Pulmonary artery endothelial cell (primary cell): Measurements from ENCODE around the gene LGALS7B. TPM values are rescaled to one million over a fixed set of nuclear protein-coding genes. Genes with fewer than 3 reads are reported as not detected.
"Not testable (repeated sequence)": the region's sequence is repeated elsewhere in the genome, so short reads cannot be mapped to it uniquely, and the experiment has no call there.

Source experiments
- DNase-seq: peaks from one replicate; pipeline ENCODE4 v3.0.0-alpha.2; 2011; ENCODE audit warnings: low read depth, low spot score
- total RNA-seq: library from RNA; depleted of rRNA; stranded (reverse); fragments of >200 nt; gene quantifications from 2 replicates; pipeline ENCODE4 v1.2.3, GENCODE V29; 2014

The LGALS7B gene
- total RNA-seq, 1 donor from 2014 or later, result not detected

DNA sequence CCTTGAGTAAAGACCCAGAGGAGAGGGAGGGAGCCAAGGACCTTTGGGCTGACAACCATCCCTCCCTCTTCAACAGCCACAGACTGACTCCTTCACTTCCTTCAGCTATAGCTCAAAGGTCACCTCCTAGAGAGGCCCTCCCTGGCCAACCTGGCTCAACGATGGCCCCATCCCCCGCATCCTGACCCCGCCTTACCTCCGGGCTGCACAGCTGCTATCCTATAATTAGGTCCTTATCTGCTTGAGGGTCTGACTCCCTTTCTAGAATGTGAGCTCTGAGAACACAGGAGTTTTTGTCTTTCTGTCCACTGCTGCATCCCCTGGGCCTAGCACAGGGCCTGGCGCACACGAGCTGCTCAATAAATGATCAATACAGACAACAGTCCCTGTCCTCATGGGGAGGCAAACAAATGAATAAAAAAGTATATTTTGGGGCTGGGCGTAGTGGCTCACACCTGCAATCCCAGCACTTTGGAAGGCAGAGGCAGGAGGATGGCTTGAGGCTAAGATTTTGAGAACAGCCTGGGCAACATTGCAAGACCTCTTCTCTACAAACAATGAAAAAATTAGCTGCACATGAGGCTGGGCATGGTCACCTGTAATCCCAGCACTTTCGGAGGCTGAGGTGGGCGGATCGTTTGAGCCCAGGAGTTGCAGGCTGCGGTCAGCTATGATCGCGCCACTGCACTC, 30.4 kb downstream of the LGALS7B start:
- no peak for DNase-seq

DNA sequence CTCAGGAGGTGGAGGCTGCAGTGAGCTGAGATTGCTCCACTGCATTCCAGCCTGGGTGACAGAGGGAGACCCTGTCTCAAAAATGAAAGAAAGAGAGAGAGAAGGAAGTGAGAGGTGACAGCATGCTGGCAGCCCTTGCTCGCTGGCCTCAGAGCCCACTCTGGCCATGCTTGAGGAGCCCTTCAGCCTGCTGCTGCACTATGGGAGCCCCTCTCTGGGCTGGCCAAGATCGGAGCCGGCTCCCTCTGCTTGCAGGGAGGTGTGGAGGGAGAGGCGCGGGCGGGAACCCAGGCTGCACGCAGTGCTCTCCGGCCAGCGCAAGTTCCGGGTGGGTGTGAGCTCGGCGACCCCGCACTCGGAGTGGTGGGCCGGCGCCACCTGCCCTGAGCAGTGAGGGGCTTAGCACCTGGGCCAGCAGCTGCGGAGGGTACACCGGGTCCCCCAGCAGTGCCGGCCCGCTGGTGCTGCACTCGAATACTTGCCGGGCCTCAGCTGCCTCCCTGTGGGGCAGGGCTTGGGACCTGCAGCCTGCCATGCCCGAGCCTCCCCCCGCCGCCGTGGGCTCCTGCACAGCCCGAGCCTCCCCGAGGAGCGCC, 32.3 kb downstream of the LGALS7B start:
- DNase-seq, result not testable (repeated sequence)

DNA sequence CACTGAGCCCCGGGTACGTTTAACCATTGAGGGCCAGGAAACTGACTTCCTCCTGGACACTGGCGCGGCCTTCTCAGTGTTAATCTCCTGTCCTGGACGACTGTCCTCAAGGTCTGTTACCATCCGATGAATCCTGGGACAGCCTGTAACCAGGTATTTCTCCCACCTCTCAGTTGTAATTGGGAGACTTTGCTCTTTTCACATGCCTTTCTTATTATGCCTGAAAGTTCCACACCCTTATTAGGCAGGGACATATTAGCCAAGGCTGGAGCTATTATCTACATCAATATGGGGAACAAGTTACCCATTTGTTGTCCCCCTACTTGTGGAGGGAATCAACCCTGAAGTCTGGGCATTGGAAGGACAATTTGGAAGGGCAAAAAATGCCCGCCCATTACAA, 36.9 kb downstream of the LGALS7B start:
- DNase-seq, result not testable (repeated sequence)

DNA sequence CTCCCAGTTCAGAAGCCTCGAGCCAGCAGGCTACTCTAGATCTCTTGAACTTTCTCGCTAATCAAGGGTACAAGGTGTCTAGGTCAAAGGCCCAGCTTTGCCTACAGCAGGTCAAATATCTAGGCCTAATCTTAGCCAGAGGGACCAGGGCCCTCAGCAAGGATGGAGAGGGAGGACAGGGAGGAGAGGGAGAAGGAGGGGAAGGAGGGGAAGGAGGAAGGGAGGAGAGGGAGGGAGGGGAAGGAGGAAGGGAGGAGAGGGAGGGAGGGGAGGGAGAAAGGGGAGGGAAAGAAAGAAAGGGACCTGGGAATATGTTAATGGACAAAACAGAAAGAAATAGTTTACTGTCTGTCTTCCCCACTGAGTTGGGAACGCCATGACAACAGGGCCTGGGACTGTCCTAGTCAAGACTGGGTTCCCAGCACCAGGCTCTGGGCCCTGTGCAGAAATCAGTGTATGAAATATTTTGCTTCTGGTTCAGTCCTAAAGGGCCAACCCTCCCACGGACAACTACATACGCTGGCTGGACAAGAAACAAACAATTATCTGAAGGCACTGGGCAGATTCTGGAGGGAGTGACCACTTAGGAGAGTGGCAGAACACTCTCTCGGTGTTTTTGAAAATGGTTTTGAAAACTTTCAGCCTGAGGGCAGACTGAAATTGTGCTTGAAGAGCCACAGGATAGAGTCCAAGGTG, 38.0 kb downstream of the LGALS7B start:
- DNase-seq, result no peak

DNA sequence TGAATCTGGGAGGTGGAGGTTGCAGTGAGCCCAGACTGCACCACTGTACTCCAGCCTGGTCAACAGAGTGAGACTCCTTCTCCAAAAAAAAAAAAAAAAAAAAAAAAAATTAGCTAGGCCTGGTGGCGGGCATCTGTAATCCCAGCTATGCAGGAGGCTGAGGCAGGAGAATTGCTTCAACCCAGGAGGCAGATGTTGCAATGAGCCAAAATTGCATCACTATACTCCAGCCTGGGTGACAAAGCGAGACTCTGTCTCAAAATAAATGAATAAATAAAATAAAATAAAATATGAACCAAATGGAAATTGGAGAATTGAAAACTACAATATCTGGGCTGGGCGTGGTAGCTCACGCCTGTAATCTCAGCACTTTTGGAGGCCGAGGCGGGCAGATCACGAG, 40.2 kb downstream of the LGALS7B start:
- DNase-seq, result not testable (repeated sequence)

DNA sequence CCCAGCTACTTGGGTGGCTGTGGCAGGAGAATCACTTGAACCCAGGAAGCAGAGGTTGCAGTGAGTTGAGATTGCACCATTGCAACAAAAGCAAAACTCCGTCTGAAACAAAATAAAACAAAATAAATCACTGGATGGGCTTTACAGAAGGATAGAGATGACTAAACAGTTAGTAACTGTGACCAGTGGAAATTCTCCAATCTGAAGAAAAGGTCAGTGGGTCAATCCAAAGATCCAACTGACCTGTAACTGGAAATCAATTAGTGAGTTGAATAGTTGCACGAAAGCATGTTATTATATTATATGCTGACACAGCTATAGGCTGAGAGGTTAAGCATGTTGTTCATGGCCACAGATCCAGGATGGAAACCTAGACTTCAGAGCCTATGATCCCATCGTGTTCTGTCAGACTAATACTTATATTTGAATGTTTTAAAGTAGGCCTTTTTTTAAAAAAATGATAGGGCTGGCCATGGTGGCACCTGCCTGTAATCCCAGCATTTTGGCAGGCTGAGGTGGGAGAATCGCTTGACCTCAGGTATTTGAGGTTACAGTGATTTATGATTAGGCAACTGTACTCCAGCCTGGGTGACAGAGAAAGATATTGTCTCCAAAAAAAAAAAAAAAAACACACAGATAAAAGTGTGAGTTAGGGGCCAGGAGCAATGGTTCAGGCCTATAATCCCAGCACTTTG, 41.2 kb downstream of the LGALS7B start:
- no peak for DNase-seq

DNA sequence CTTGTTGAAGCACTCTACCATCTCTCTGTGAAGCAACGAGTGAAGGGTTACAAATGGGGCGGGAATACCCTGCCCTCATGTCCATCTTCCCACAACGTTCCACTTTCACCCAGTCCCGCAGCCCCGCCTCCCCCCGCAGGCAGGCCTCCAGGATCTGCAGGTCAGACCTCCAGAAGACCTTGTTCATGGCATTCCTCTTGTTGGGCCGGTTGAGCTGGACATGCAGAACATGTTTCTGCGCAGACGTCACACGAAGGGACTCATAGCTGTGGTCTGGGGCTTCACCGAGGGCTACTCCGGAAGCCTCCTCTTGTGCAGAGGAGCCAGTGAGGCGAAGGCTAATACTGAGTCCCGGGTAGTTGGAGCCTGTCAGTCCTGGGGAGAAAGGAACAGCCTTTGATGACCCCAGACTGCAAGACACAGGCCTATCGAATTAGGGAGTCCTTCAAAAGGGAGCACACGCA, 42.2 kb downstream of the LGALS7B start:
- no peak for DNase-seq

DNA sequence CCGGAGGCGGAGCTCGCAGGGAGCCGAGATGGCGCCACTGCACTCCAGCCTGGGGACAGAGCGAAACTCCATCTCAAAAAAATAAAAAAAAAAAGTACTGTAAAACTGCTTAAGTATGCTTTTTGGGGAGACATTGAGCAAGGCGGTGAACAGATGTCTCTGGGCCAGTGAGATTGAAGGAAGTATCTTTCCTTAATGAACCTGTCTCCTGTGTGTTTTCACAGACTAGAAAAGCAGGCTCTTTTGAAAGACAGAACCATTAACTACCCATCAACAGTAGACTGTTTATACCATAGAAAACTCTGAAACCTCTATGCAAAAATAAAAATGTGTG, 44.1 kb downstream of the LGALS7B start:
- DNase-seq, result no peak

DNA sequence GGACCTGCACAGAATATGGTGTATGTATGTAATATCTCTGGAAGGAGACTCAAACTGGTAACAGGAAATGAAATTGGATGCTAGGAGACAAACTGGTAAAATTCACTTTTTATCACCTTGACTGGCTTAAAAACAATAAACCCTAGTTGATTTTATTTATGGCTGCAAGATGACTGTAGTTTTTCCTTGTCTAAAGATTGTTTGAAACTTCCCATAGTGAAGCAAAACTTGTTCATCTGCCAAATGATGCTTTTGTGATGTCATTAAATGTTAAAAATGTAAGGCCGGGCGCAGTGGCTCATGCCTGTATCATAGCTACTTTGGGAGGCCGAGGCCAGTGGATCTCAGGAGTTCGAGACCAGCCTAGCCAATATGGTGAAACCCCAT, 45.1 kb downstream of the LGALS7B start:
- DNase-seq, result no peak

DNA sequence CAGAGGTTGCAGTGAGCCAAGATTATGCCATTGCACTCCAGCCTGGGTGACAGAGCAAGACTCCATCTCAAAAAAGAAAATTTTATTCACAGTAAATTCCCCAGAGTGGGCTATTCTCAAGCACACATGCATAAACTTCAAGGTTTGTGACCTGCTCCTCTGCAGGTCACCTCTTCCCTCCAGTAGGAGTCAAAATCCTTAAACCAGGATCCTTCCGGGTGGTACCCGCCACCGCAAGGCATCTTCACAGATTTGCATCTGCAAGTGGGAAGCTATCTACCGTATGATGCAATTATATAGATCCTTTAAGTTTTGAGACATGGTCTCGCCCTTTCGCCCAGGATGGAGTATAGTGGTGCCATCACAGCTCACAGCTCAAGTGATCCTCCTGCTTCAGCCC, 45.6 kb downstream of the LGALS7B start:
- no peak for DNase-seq

DNA sequence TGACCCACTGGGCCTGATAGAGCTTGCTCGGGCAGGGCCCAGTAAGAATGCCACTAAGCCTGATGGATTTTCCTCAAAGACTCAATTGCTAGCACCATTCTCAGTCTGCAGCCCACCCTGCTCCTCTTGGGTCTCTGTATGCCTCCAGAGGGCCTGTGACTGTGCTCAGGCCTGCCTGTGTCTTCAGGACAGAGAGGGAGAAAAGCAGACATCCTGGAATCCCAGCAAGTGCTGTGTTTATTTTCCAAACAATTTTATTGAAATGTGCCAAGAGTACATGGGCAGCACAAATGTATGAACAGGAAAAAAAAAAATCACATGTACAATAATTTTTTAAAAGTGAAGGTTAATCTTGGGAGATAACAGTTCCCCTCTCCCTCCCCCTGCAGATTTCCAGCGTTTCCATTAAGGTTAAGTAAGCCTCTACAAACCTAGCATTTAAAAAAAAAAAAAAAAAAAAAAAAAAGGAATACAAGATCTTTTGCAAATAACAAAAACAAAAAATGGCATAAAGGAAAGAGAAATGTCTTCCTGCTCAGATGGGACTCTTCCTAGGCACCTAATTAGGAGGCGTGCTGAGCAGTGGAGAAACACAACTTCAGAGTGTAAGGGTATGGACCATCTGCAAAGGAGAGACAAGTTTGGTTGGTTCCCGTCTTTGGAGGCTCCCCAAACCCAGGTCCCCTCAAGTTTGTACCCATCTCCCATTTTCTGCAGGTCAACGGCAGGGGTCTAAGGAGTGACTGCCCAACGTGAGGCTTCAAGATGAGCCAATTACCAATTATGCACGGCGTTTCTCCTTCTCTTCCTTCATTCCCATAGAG, 47.4 kb downstream of the LGALS7B start:
- no peak for DNase-seq

DNA sequence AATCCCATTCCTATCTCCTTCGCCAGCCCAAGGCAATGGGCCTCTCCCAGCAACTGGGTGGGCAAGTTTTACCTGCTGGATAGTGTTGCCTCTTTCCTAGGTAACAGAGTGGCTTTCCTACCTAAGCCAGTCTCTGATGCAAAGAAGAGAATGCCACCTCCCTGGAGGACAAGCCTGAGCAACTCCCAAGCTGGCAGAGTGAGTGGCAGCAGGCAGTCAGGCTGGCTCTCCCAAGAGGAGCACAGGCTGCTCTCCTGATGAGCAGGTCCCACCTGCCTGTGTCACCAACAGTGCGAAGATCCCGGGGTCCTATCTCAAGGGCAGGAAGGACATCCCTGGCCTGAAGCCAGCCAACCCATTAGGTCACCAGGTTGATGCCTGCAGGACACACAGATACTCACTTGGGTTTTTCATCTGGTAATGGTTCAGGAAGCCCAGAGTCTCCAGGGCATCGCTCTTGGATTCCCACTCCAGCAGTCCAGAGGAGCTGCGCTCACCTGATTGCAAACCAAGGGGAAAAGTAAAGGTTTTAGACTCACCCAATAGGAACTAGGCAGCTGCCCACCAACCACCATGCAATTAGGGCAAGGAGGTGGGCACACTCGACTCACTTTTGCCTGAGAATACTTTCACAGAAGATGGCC, 48.1 kb downstream of the LGALS7B start:
- no peak for DNase-seq

DNA sequence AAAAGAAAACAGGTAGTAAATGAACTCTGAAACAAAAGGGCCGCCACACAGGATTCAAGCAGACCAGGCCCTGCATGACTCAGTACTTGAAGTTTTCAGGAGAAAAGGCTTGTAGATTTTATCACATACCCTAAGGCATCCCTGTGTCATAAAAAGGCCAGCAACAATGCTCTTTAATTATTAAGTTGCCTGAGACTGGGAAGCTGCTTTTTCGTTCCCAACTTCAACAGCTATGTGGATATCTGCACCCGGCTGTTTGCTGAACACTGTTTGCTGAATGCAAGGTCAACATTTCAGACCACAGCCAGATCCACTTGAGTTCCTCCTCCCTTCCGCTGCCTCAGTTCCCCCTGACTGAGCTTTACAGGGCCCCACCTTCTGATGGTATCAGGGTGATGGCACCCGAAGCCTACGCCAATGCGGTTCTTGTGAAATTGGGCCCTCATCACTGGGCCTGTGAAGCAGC, 48.7 kb downstream of the LGALS7B start:
- DNase-seq, result no peak

DNA sequence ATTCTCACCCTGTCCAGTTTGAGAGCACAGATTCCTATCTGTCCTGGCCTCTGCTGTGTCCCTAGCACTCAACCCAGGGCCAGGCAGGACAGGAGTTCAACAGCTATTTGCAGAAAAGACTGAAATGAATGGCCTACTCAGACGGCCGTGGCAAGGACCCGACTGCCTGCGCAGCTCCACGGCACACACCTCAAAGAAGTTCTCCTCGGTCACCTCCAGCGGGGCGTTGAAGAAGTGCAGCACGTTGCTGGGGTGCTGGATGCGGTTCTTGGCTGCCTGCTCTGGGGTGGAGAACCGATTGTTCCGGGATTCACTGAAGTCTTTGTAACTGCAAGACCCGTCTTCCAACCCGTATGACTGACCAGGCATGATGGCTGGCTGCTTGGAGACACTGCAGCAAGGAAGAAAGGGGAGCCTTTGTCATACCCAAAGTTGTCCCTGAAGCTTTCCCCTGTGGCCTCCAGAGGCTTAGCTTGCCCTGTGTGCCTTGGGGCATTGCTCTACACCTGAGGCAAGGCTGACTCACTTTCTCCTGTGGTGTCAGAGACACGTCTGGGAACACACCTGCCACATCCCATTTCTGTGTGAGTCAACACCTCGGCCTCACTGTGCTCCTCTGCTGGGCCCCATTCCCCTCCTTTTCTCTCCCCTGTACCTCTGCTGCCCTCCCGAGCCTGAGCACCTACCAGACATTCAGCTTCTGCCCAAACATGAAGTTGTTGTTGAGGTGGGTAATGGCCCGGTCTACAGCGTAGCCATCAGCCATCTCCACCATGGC, 49.4 kb downstream of the LGALS7B start:
- no peak for DNase-seq

DNA sequence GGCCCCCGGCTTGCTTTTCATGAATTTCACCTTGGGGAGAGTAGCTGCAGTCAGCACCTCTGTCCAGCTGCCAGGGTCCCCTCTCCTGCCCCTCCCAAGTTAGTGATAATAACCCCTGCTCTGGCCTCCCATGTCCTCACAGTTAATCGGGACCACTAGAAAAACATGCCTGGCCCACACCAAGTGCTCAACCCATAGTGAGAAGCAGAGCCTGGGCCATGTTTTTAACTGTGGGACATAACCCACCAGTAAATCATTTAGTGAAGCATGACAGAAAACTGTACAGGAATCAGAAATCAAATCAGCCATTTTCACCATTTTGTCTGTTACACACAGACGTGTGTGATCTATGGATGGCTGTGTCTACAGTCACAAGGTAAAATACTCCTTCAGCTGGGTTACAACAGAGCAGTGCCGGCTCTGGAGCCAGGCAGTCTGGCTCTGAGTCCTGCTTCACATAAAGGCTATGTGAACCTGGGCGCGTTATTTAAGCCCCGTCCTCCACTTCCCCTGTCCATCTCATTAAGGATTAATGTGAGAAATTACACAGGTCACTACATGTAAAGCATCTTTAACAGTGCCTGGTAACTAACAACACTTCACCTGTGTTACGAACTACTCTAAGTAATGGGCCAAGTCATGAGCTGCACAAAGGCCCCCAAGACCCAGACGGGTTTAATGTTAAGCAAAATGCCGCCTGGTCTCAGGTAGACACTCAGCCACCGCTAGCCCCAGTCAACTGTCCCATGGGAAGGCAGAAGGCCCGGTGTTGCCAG, 50.2 kb downstream of the LGALS7B start:
- DNase-seq, result no peak

DNA sequence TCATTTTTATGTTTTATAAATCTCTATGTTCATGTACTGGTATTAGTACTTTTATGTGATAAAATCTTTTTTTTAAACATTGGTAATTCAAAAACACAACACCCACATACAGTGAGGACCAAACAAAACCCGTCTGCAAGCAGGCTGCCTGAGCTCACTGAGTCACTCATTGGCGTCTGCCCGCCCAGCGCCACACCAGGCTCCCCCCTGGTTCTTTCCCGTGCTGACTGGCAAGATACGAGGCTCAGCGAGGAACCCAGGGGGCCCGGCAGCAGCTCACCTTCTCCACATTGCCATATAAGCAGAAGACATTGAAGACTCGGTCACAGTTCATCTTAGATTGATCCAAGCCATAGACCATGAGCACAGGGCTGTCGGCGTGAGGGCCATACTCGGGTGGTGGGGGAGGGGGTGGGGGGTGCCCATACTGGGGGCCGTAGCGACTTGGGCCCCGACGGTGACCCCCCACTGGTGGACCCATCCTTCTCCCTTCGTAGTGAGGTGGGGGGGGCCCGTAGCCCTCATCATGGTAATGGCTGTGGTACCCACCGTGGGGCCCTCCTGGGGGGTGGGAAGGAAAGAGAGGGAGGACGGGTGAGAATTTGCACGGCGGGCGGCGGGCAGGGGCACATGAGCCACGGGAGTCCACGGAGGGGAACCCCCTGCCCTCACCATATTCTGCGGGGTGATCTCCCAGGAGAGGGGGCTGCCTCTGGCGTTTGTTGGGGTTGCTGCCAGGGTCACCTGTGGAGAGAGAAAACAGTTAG, 51.0 kb downstream of the LGALS7B start:
- no peak for DNase-seq

DNA sequence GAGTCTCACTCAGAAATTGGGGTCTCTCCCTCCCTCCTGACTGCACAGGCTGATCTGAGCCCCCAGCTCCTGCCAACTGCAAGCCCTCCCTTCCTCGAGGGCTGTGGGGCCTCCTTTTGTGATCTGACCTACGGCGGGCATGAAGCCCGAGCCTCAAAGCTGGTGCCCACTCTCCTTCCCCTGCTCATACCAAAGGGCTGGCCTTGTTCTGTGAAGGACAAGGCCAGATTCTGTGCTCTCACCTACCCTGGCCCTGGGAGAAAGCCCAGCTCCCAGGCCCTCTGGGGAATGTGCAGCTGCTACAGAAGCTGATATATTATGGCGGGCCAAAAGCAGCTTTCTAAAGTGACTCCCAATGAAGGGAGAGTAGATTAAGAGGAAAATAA, 51.6 kb downstream of the LGALS7B start:
- DNase-seq, result no peak
